ENCODE results near the gene DHDDS.
A peak's percentile ranks its signal among the peaks of the same experiment; 100 is the strongest.
"Not testable (repeated sequence)": the region's sequence is repeated elsewhere in the genome, so short reads cannot be mapped to it uniquely, and the experiment has no call there.

DHDDS gene

DNA sequence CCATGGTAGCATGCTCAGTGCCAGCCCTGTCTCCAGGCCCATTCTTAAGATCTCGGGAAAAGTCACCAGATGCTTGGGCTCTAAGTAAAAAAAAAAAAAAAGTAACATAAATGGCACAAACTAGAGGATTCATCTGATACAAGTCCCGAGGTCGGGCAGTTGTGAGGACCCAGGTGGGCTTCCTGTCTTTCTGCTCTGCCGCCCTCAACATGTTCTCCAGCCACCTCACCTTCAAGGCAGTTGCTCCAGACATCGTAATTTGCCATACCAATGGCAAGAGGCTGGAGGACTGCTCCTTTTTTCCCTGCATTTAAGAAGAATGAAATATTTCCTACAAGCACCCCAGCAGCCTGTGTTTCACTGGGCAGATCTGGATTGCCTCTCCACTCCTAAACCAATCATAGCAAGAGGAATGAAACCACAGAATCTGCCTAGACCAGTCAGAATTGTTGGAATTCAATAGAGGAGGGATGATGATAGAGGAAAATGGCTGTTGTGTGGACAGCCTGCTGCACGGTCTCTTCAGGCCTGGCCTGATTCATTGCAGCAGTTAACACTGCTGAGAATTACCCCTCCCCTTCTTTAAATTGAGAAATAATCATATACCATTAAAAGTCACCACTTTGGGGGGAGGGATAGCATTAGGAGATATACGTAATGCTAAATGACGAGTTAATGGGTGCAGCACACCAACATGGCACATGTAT, 45.5 kb downstream of the DHDDS start:
- DNase-seq, result no peak

DNA sequence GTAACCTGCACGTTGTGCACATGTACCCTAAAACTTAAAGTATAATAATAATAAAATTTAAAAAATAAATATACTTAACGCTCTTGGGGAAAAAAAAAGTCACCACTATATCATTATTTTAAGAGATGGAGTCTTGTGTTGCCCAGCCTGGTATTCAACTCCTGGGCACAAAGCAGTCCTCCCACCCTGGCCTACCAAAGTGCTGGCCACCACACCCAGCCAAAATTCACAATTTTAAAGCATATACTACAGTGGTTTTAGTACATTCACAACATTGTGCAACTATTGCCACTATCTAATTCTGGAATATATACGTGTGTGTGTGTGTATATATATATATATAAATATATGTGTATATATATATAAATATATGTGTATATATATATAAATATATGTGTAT, 46.0 kb downstream of the DHDDS start:
- DNase-seq, result no peak

DNA sequence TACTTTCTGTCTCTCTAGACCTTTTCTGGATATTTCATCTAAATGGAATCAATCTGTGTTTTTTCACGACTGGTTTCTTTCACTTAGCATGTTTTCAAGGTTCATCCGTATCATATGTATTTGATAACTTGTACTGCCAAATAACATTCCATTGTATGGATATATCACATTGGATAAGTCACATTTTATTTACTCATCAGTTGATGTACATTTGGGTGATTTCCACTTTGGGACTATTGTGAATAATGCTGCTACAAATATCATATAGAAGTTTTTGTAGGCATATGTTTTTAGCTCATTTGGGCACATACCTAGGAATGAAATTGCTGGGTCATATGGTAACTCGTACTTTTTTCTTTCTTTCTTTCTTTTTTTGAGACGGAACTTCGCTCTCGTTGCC, 46.9 kb downstream of the DHDDS start:
- DNase-seq, result no peak

- no peak for DNase-seq
These were observed 50.8 kb downstream of the DHDDS start for GRCh38 chr1:26482921-26483320.

GRCh38 chr1:26483980-26484379, 51.9 kb downstream of the DHDDS start:
- DNase-seq, result no peak

DNA sequence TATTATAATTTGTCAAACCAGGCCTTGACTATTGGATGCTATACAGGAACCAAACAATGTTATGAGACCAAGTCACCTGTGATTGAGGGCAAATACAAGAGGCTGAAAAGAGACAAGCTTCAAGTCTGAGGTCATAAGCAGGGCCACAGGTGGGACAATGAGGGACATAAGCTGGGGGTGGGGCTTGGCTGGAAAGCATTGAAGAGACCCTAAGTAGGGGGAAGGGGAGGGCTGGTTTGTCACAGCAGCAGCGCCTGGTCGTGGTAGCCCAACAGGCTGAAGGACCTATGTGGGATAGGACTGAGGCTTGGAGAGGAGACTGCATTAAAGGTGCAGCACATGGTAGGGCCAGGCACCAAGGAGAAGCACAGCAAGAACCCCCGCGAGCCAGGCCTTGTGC, 58.0 kb downstream of the DHDDS start:
- no peak for DNase-seq

GRCh38 chr1:26493267-26493666, 61.1 kb downstream of the DHDDS start:
- no peak for DNase-seq

GRCh38 chr1:26493938-26494337, 61.8 kb downstream of the DHDDS start:
- DNase-seq, result no peak

DNA sequence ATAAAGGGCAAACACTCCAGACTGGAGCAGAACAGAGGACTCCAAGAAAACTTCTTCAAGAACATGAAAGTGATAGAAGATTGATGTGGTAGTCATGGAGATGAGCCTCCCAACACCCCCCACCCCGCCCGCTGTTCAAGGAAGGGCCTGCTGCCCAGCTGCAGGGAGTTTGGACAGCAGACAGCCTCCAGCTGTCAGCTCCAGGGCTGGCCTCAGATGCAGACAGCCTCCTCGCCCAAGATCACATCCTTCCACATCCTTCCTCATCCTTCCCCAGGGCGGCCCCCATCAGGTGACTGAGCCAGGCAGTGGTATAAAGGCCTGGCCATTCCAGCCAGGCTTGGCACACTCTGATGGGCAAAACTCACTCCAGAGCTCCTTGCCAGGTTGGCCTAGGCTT, 64.7 kb downstream of the DHDDS start:
- no peak for DNase-seq

DNA sequence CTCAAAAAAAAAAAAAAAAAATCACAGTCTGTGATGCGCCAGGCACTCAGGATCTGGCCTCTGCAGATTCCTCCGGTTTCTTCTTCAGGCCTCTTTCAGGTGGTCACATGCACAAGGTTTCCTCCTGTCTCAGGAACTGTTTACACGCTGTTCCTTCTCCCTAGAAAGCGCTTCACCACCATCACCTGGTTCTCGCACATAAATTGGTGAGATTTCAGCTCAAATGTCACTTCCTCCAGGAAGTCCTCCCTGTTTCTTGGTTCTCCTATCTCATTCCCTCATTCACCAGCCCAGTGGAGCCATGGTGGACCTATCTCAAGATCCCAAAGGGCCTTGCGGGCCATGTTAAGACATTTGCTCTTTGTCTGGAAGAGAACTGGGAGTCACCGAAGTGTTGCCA, 66.8 kb downstream of the DHDDS start:
- DNase-seq, result no peak

DNA sequence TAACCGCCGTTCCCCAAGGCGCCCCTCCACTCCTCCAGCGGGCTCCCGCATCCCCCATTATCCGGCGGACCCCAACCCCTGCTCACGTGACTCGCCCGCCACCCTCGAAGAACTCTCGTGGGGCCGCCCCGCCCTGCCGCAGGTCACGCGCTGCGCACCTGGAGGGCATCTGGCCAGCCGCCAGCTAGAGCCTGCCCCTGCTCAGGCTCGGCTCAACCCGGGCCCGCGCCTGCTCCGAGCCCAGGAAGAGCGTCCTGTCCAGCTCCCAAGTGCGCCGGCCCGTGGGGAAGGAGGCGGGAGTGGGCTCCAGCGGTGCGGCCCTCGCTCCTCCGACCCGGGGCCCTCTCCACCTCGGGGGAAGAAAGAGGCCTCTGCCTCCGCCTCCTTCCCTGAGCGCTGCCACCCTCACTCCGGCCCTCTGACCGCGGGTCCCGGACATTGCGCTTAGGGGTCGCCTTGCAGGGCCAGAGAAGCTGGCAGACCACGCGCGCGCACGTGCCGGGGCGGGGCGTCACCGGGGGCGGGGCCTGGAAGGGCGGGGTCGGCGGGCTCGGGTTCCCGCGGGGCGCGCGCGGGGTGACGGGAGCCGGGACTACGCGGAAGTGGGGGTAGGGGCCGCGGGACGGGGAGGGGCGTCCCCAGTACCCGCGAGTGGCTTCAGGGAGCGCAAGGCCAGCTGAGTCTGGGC, 68.5 kb downstream of the DHDDS start:
- peak; percentile 82 to 96 (median 92) for DNase-seq

DNA sequence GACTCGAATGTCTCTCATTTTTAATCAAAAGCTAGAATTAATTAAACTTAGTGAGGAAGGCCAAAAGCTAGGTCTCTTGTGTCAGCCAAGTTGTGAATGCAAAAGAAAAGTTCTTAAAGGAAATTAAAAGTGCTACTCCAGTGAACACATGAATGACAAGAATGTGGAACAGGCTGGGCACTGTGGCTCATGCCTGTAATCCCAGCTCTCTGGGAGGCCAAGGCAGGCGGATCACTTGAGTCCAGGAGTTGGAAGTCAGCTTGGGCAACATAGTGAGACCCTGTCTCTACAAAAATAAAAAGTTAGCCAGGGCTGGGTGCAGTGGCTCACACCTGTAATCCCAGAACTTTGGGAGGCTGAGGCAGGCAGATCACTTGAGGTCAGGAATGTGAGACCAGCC, 78.6 kb downstream of the DHDDS start:
- not testable (repeated sequence) for DNase-seq

- not testable (repeated sequence) for DNase-seq
These were observed 83.7 kb downstream of the DHDDS start for GRCh38 chr1:26515836-26516235.

DNA sequence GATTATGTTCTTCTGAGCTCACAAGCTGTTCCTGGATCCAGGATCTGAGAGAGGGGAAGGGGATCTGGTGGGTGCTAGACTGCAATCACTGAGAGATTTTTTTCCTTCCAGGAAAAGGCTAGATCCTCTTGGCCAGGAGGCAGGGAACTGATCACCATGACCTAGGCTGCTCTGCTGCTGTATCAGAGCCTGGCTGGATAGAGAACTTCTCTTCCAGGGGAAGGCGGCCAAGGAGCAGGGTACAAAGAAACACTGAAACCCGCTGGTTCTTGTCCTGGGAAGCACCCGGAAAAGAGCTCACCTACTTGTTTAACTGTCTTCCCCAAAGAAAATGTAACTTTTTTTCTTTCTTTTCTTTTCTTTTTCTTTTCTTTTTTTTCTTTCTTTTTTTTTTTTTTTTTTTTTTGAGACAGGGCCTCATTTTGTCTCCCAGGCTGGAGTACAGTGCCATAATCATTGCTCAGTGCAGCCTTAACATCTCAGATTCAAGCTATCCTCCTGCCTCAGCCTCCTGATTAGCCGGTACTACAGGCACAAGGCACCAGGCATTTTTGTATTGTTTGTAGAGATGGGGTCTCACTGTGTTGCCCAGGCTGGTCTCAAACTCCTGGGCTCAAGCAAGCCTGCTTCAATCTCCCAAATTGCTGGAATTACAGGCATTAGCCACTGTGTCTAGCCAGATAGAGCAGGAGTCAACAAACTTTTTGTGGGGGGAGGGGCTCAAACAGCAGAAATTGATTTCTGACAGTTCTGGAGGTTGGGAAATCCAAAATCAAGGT, 85.1 kb downstream of the DHDDS start:
- DNase-seq, result no peak

DNA sequence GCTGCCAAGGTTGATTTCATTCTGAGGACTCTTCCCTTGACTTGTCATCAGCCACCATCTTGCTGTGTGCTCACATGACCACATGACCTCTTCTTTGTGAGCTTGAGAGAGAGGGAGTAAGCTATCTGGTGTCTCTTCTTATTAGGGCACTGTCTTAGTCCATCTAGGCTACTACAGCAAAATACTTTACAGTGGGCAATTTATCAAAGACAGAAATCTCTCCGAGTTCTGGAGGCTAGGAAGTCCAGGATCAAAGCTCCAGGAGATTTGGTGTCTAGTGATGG, 85.6 kb downstream of the DHDDS start:
- no peak for DNase-seq

DNA sequence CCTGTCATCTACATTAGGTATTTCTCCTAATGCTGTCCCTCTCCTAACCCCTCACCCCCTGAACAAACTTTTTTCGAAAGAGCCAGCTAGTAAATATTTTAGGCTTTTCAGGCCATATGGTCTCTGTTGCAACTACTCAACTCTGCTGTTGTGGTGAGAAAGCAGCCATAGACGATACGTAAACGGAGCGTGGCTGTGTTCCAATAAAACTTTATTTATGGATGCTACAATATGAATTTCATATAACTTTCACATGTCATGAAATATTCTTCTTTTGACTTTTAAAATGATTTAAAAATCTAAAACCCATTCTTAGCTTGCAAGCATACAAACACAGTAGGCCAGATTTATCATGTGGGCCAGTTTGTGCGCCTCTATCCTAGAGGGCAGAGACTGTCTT, 86.2 kb downstream of the DHDDS start:
- DNase-seq, result no peak

- no peak for DNase-seq
These were observed 88.2 kb downstream of the DHDDS start for GRCh38 chr1:26520339-26520738.
